Measurements from ENCODE around the gene CDKN1B. TPM values are rescaled to one million over a fixed set of nuclear protein-coding genes. Genes with fewer than 3 reads are reported as not detected.

The CDKN1B gene
- total and polyA plus RNA-seq, 2 of the 13 experiments (the other 11 are each of a cell fraction or from before 2014, with no cell fraction given): 20.1 to 37.2 TPM

DNA sequence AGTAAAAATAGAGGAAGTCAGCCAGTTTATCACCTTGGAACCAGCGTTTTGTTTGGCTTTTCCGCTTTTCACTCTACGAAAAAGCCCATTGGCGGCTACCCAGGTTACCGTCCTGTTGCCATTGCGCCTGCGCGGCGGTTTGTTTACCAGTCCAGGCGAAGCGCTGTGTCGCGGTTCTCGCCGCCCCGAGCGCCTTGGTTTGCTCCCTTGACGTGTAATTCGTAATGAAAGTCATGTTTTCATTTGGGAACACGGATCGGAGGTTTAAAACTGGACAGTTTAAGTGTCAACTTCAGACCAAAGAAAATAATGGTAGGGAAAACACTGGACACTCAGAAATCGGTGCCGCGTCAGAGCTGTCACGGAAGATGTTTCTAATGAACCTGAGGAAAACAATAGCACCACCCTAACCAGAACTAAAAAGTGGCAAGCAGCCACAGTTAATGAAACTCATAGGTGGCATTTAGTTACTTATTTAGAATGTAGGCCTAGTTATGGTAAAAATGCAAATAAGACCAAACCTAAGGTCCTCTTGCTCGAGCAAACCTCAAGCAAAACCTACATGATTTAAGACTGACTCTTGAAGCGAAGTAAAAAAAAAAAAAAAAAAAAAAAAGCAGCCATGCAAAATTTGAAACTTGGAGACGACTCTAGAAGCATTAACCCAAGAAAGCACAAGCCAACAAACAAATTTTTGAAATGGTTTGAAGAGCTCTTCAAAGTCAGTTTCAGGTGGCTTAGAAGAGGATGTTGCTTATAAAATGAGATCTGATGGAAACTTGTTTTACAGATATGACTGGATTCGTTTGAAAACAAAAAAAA, 20.4 kb upstream of the CDKN1B start:
- POLR2A ChIA-PET: interaction anchor here (0.8 kb wide), 1 partner anchor 19 kb away, joined by 4 read pairs; no protein-coding TSS in a partner anchor
- TF ChIP-seq SKIL (CRISPR knock-in tag; IDR thresholded peaks at IDR 0.05; ENCODE audit: borderline replicate concordance) (no peak), ONECUT2 (CRISPR knock-in tag; IDR thresholded peaks at IDR 0.05) (no peak), ZNF614 (CRISPR knock-in tag; IDR thresholded peaks at IDR 0.05; ENCODE audit: borderline replicate concordance) (no peak), TAF15 (IDR thresholded peaks at IDR 0.05; ENCODE audit: low read depth, low read length, poor library complexity, severe bottlenecking) (no peak), ATF6 (CRISPR knock-in tag; conservative IDR thresholded peaks at IDR 0.05) (0 out of 2 replicates have a peak, but pooled peaks have one; percentile 49), ZNF20 (CRISPR knock-in tag; IDR thresholded peaks at IDR 0.05) (no peak), RFX5 (IDR thresholded peaks at IDR 0.05; ENCODE audit: low read depth, low read length) (no peak), ZNF616 (CRISPR knock-in tag; IDR thresholded peaks at IDR 0.05; ENCODE audit: low read depth) (no peak), ZBTB8A (CRISPR knock-in tag; IDR thresholded peaks at IDR 0.05; ENCODE audit: borderline replicate concordance, low read depth) (no peak), CREBL2 (CRISPR knock-in tag; IDR thresholded peaks at IDR 0.05; ENCODE audit: borderline replicate concordance) (no peak), CREB1 (IDR thresholded peaks at IDR 0.05) (peak; percentile 20; the same call in 1 of the 2 replicates), CREB1 (CRISPR knock-in tag; IDR thresholded peaks at IDR 0.05) (no peak), SNAI1 (CRISPR knock-in tag; IDR thresholded peaks at IDR 0.05; ENCODE audit: borderline replicate concordance) (0 out of 2 replicates have a peak, but pooled peaks have one; percentile 48)
- TF ChIP-seq, protein P1, sequence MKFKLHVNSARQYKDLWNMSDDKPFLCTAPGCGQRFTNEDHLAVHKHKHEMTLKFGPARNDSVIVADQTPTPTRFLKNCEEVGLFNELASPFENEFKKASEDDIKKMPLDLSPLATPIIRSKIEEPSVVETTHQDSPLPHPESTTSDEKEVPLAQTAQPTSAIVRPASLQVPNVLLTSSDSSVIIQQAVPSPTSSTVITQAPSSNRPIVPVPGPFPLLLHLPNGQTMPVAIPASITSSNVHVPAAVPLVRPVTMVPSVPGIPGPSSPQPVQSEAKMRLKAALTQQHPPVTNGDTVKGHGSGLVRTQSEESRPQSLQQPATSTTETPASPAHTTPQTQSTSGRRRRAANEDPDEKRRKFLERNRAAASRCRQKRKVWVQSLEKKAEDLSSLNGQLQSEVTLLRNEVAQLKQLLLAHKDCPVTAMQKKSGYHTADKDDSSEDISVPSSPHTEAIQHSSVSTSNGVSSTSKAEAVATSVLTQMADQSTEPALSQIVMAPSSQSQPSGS (CRISPR knock-in tag; IDR thresholded peaks at IDR 0.05): no peak
- TF ChIP-seq, protein P2, sequence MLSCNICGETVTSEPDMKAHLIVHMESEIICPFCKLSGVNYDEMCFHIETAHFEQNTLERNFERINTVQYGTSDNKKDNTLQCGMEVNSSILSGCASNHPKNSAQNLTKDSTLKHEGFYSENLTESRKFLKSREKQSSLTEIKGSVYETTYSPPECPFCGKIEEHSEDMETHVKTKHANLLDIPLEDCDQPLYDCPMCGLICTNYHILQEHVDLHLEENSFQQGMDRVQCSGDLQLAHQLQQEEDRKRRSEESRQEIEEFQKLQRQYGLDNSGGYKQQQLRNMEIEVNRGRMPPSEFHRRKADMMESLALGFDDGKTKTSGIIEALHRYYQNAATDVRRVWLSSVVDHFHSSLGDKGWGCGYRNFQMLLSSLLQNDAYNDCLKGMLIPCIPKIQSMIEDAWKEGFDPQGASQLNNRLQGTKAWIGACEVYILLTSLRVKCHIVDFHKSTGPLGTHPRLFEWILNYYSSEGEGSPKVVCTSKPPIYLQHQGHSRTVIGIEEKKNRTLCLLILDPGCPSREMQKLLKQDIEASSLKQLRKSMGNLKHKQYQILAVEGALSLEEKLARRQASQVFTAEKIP (CRISPR knock-in tag; IDR thresholded peaks at IDR 0.05; ENCODE audit: borderline replicate concordance): no peak

More for the DNA sequence above, 20.4 kb upstream of the CDKN1B start:
- CTCF ChIA-PET (ENCODE audit: low intra/inter-chr PET ratio, low total read pairs): no interaction called here
- 2% methylated on average over 29 of the region's 29 CpGs for WGBS (ENCODE audit: low lambda C conversion rate)
- H3K36me3 ChIP-seq (replicated peaks in 1 of 2; ENCODE audit: control insufficient read depth in 1 of 2, insufficient read depth in 2 of 2, low read length in 2 of 2): no peaks in the 10 kb centered on the region
- peak; percentile 73 for DNase-seq (ENCODE audit: low spot score)
- no peaks in the 10 kb centered on the region for H4K20me1 ChIP-seq (ENCODE audit: insufficient read depth, low read length)
- BruUV-seq (replicated peaks): TSS peak; percentile 83
- H3K27me3 ChIP-seq (ENCODE audit: control insufficient read depth in 1 of 2, insufficient read depth in 2 of 2, low read length in 2 of 2): no peaks in the 10 kb centered on the region; a peak in 1 of 5 replicates
- intact Hi-C loops (cut with micrococcal nuclease; ENCODE audit: unreplicated experiment) (loop anchor here (1.0 kb wide), 1 partner anchor 320 kb away; no protein-coding TSS in a partner anchor), in situ Hi-C loops (cut with HindIII; ENCODE audit: extremely low pct_ligation_motif_present, low pct_unique_long_range_greater_than_20kb) (no loop called here)
- H3K9ac ChIP-seq (ENCODE audit: insufficient read depth, low read depth, low read length): peak overlapping the region; percentile 90
- peak overlapping the region; percentile 66 to 68 (median 67) for H3K4me3 ChIP-seq (replicated peaks in 1 of 3; ENCODE audit: insufficient read depth in 1 of 3, low read depth in 2 of 3, low read length in 3 of 3)
- H3K4me2 ChIP-seq (ENCODE audit: low read depth, low read length): peak overlapping the region; percentile 85
- H2AFZ ChIP-seq (ENCODE audit: low read length): peak overlapping the region; percentile 94
- H3K9me3 ChIP-seq (ENCODE audit: low read length): no peaks in the 10 kb centered on the region
- FAIRE-seq: peak; percentile 50
- peak overlapping the region; percentile 87 for H3K27ac ChIP-seq (ENCODE audit: extremely low read length, insufficient read depth, low read length)
- H3K4me1 ChIP-seq (ENCODE audit: insufficient read depth, low read length): peaks cover 18% of the 10 kb centered on the region
- no peaks in the 10 kb centered on the region for H3K79me2 ChIP-seq (ENCODE audit: insufficient read depth, low read length)
- peak; percentile 95 for ATAC-seq
